AG09309 (cell line): Measurements from ENCODE around the gene NGEF.

Experiments used
- DNase-seq: peaks from one replicate; pipeline ENCODE4 v3.0.0-alpha.2; 2010; ENCODE audit warnings: low read depth
- H3K4me3 ChIP-seq: 2 replicates; pipeline ENCODE4 v1.5.1; 2011; ENCODE audit warnings: mild to moderate bottlenecking, low read depth, low read length, moderate library complexity; ENCODE audit not compliant: control insufficient read depth
- TF ChIP-seq, protein P1 (sequence below): IDR thresholded peaks from 2 replicates; pipeline ENCODE4 v1.5.1; 2011; ENCODE audit warnings: mild to moderate bottlenecking, low read depth, low read length, inconsistent platforms; ENCODE audit not compliant: insufficient read depth, control insufficient read depth; ENCODE audit errors: missing control alignments

The NGEF gene

GRCh38 chr2:233007270-233007669 lies 5.8 kb downstream of the NGEF start:
- TF ChIP-seq, protein P1, sequence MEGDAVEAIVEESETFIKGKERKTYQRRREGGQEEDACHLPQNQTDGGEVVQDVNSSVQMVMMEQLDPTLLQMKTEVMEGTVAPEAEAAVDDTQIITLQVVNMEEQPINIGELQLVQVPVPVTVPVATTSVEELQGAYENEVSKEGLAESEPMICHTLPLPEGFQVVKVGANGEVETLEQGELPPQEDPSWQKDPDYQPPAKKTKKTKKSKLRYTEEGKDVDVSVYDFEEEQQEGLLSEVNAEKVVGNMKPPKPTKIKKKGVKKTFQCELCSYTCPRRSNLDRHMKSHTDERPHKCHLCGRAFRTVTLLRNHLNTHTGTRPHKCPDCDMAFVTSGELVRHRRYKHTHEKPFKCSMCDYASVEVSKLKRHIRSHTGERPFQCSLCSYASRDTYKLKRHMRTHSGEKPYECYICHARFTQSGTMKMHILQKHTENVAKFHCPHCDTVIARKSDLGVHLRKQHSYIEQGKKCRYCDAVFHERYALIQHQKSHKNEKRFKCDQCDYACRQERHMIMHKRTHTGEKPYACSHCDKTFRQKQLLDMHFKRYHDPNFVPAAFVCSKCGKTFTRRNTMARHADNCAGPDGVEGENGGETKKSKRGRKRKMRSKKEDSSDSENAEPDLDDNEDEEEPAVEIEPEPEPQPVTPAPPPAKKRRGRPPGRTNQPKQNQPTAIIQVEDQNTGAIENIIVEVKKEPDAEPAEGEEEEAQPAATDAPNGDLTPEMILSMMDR: no peak
- DNase-seq: no peak
- no peak overlapping the region for H3K4me3 ChIP-seq

DNA sequence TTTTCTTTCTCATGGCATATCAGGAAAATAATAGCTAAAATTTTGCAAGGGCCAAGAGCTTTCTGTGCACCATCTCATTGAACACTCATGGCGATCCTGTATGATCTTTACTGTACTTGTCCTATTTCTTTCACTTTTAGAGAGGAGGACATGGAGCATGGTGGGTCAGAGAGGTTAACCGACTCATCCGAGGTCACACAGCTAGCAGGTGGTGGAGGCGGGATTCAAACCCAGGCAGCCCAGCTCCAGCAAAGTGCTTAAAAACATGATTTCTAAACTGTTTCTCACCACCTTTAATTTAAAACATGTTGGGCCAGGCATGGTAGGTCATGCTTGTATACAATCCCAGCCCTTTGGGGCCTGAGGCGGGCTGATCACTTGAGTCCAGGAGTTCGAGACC lies 6.4 kb downstream of the NGEF start:
- DNase-seq: no peak
- H3K4me3 ChIP-seq: no peak overlapping the region
- TF ChIP-seq, protein P1: no peak

GRCh38 chr2:233005096-233005495 lies 8.0 kb downstream of the NGEF start:
- TF ChIP-seq, protein P1: no peak
- DNase-seq: no peak

GRCh38 chr2:233003658-233004555 lies 9.1 kb downstream of the NGEF start:
- no peak for DNase-seq
- H3K4me3 ChIP-seq: no peak overlapping the region
- TF ChIP-seq, protein P1: no peak

More at GRCh38 chr2:233005096-233005495, 8.0 kb downstream of the NGEF start:
- no peak overlapping the region for H3K4me3 ChIP-seq

- DNase-seq: no peak
These were observed 10.0 kb downstream of the NGEF start for GRCh38 chr2:233002829-233003657.

More at GRCh38 chr2:233002829-233003657, 10.0 kb downstream of the NGEF start:
- H3K4me3 ChIP-seq: no peak overlapping the region
- TF ChIP-seq, protein P1: no peak
